ENCODE results near the gene ZNF679. TPM values are rescaled to one million over a fixed set of nuclear protein-coding genes. Genes with fewer than 3 reads are reported as not detected.
A peak's percentile ranks its signal among the peaks of the same experiment; 100 is the strongest.
"Not testable (repeated sequence)": the region's sequence is repeated elsewhere in the genome, so short reads cannot be mapped to it uniquely, and the experiment has no call there.

The ZNF679 gene
- total RNA-seq, 1 experiment from 2014 or later: not detected

DNA sequence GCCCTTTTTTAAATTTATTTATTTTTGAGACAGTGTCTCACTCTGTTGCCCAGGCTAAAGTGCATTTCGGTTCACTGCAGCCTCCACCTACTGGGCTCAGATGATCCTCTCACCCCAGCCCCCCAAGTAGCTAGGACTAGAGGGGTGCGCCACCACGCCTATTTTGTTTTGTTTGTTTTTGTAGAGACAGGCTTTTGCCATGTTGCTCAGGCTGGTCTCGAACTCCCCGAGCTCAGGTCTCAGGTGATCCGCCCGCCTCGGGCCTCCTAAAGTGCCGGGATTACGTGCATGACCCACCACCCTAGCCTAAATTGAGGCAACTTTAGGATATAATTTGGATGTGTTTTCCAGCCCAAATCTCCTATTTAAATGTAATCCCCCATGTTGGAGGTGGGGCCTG is 86.3 kb downstream of the ZNF679 start:
- Histone ChIP-seq H3F3A (ENCODE audit: insufficient read depth, low read depth) (no peaks in the 10 kb centered on the region; the same call in 1 of the 2 replicates), H3K27me3 (ENCODE audit: insufficient read depth, low read depth) (no peaks in the 10 kb centered on the region), H3K4me3 (peak overlapping the region; percentile 76), H3K4me1 (replicated peaks; ENCODE audit: insufficient read depth) (peaks cover 7% of the 10 kb centered on the region), H2AFZ (peak overlapping the region; percentile 94), H3K9me3 (ENCODE audit: insufficient read depth, low read depth) (no peaks in the 10 kb centered on the region; the same call in 1 of the 2 replicates), H3K4me2 (peak overlapping the region; percentile 78), H3K79me2 (ENCODE audit: low read depth) (peaks cover 25% of the 10 kb centered on the region), H3K27ac (no peak overlapping the region), H3K36me3 (ENCODE audit: low read depth) (no peaks in the 10 kb centered on the region; the same call in 1 of the 2 replicates), H3K9me2 (ENCODE audit: insufficient read depth) (no peaks in the 10 kb centered on the region), H4K20me1 (ENCODE audit: insufficient read depth) (no peaks in the 10 kb centered on the region)
- CTCF ChIA-PET: no interaction called here
- intact Hi-C loops (cut with micrococcal nuclease; ENCODE audit: unreplicated experiment): no loop called here
- DNase-seq: no peak
- TF ChIP-seq EZH2 (IDR thresholded peaks at IDR 0.05; ENCODE audit: low read depth): no peak
- TF ChIP-seq, protein P1, sequence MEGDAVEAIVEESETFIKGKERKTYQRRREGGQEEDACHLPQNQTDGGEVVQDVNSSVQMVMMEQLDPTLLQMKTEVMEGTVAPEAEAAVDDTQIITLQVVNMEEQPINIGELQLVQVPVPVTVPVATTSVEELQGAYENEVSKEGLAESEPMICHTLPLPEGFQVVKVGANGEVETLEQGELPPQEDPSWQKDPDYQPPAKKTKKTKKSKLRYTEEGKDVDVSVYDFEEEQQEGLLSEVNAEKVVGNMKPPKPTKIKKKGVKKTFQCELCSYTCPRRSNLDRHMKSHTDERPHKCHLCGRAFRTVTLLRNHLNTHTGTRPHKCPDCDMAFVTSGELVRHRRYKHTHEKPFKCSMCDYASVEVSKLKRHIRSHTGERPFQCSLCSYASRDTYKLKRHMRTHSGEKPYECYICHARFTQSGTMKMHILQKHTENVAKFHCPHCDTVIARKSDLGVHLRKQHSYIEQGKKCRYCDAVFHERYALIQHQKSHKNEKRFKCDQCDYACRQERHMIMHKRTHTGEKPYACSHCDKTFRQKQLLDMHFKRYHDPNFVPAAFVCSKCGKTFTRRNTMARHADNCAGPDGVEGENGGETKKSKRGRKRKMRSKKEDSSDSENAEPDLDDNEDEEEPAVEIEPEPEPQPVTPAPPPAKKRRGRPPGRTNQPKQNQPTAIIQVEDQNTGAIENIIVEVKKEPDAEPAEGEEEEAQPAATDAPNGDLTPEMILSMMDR (conservative IDR thresholded peaks at IDR 0.05): no peak
- no TSS peak for BruUV-seq (replicated peaks)
- POLR2A ChIA-PET (ENCODE audit: unreplicated experiment): interaction anchor here (0.5 kb wide), 1 partner anchor 378 kb away, joined by 9 read pairs; no protein-coding TSS in a partner anchor

DNA sequence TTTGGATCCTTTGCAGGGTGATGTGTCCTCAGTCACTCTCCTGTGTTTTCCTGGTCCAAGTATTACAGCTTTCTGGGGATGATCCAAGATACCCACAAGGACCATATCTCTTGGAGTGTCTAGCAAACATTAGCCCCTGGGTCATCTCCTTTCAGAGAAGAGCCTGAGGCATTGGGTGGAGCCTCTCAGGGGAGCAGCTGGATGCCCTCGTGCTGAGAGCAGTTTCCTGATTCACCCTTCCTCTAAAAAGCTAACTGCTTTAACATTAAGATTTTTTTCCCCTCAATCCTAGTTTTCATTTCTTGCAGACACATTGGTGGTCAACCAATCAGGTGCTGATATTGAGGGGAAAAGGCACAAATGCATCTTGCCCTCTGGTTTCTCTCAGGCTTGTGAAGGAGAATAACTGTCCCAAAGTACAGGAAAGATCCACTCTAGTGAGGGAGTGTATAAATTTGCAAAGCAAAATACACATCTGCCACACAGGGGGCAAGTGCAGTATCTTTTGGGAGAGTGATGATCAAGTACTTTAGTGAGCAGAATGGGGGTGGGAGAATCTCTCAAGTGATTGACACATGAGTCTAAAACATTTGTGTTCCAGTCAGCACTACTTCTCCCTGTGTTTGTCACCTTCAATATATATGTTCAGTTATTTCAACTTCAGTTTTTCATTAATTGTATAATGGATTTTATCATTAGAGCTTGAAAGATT is 87.9 kb downstream of the ZNF679 start:
- H3K36me3 ChIP-seq (ENCODE audit: low read depth); intact Hi-C loops (cut with micrococcal nuclease; ENCODE audit: unreplicated experiment); H3K4me3 ChIP-seq; H2AFZ ChIP-seq; DNase-seq; H3K9me2 ChIP-seq (ENCODE audit: insufficient read depth); H3K4me1 ChIP-seq (replicated peaks; ENCODE audit: insufficient read depth); H3K9me3 ChIP-seq (ENCODE audit: insufficient read depth, low read depth); H3K27ac ChIP-seq; H3K4me2 ChIP-seq; H3F3A ChIP-seq (ENCODE audit: insufficient read depth, low read depth); CTCF ChIA-PET; H4K20me1 ChIP-seq (ENCODE audit: insufficient read depth); BruUV-seq (replicated peaks); H3K27me3 ChIP-seq (ENCODE audit: insufficient read depth, low read depth); POLR2A ChIA-PET (ENCODE audit: unreplicated experiment): not testable (repeated sequence)
- H3K79me2 ChIP-seq (ENCODE audit: low read depth): peaks cover 25% of the 10 kb centered on the region

Other genes with a start within 250 kb of the ZNF679 start
- not detected in 2 replicates for gene ZNF722, start 229.6 kb upstream of the ZNF679 start, total RNA-seq (2021)
- not detected in 2 replicates for gene ZNF727, start 183.0 kb upstream of the ZNF679 start, total RNA-seq (2021)
- gene ZNF735, start 21.3 kb upstream of the ZNF679 start, total RNA-seq (2021): not detected in 2 replicates
- 20.1 and 20.8 TPM in 2 replicates for gene ZNF736, start 85.5 kb downstream of the ZNF679 start, total RNA-seq (2021)

Measured in PC-9 (cell line).